Endothelial cell of umbilical vein (primary cell): ENCODE measurements around the gene DIP2C. TPM values are rescaled to one million over a fixed set of nuclear protein-coding genes. Genes with fewer than 3 reads are reported as not detected.

Experiments
- BruUV-seq: library from RNA; stranded (reverse); fragments of 400-500 nt; replicated peaks from 2 replicates; lab custom pipeline; 2021; lab: Mats Ljungman, UMichigan
- CTCF ChIA-PET: fragments of 300-600, 350-600 bp; sonication (Branson Sonifier 250); formaldehyde crosslinking; loops from one replicate; lab custom pipeline; 2021; ENCODE audit warnings: antibody characterized with exemption, inconsistent platforms; lab: Charles Lee
- POLR2A ChIA-PET: fragments of 300-600, 350-600 bp; sonication (Branson Sonifier 250); formaldehyde crosslinking; loops from one replicate; lab custom pipeline; 2021; ENCODE audit warnings: antibody characterized with exemption, inconsistent platforms; lab: Charles Lee
- DNase-seq: peaks from one replicate; pipeline ENCODE4 v3.0.0-alpha.2; 2011; ENCODE audit warnings: low read depth, low spot score
- FAIRE-seq: peaks from 2 replicates; lab custom pipeline; 2011; peaks lifted over from hg19 to GRCh38; lab: Jason Lieb, UNC
- H2AFZ ChIP-seq: 2 replicates; pipeline ENCODE4 v1.6.0; 2012; ENCODE audit warnings: low read depth, low read length, control low read depth, inconsistent platforms
- H3K27ac ChIP-seq: 2 replicates; pipeline ENCODE4 v1.5.1; 2011; ENCODE audit warnings: low read depth, mild to moderate bottlenecking, control low read depth, low read length, moderate library complexity; ENCODE audit not compliant: insufficient read depth
- H3K27me3 ChIP-seq, 2 experiments: 2 replicates each; pipeline versions ENCODE4 v1.6.0 to v1.6.1; 2011; ENCODE audit warnings: low read length in 2 of 2, mixed read lengths in 1 of 2; ENCODE audit not compliant: control insufficient read depth in 2 of 2, insufficient read depth in 2 of 2
- H3K36me3 ChIP-seq, 2 experiments: 2 replicates in 1 of 2; 3 replicates in 1 of 2; pipeline ENCODE4 v1.5.1; 2011; ENCODE audit warnings: low read length in 2 of 2, mild to moderate bottlenecking in 1 of 2, moderate library complexity in 1 of 2; ENCODE audit not compliant: control insufficient read depth in 2 of 2, insufficient read depth in 2 of 2; ENCODE audit errors: extremely low read depth in 1 of 2
- H3K4me1 ChIP-seq: 3 replicates; pipeline ENCODE4 v1.5.1; 2011; ENCODE audit warnings: mild to moderate bottlenecking, low read length; ENCODE audit not compliant: control insufficient read depth, insufficient read depth; ENCODE audit errors: extremely low read depth
- H3K4me2 ChIP-seq: 2 replicates; pipeline ENCODE4 v1.6.1; 2011; ENCODE audit warnings: low read length, control low read depth, mixed read lengths; ENCODE audit not compliant: insufficient read depth
- H3K4me3 ChIP-seq, 3 experiments: fragments of 200-600 bp in 1 of 3; sonication (generic), shearing (Covaris generic) in 1 of 3; replicated peaks in 1 of 3; 2 replicates each; pipeline ENCODE4 v1.5.1; 2011 to 2016; ENCODE audit warnings: control low read depth in 3 of 3, low read length in 3 of 3, mild to moderate bottlenecking in 2 of 3, inconsistent platforms in 1 of 3, low read depth in 1 of 3, moderate library complexity in 1 of 3; ENCODE audit not compliant: insufficient read depth in 1 of 3
- H3K79me2 ChIP-seq: 2 replicates; pipeline ENCODE4 v1.6.0; 2012; ENCODE audit warnings: low read length, inconsistent platforms; ENCODE audit not compliant: control insufficient read depth, insufficient read depth
- H3K9ac ChIP-seq: replicated peaks from 2 replicates; pipeline ENCODE3; 2011; ENCODE audit warnings: low read length, control low read depth; ENCODE audit not compliant: insufficient read depth; ENCODE audit errors: extremely low read depth
- H3K9me1 ChIP-seq: replicated peaks from 3 replicates; pipeline ENCODE4 v1.6.0; 2011; ENCODE audit warnings: mild to moderate bottlenecking, low read length; ENCODE audit not compliant: control insufficient read depth, insufficient read depth; ENCODE audit errors: extremely low read depth
- H3K9me3 ChIP-seq: replicated peaks from 2 replicates; pipeline ENCODE4 v1.5.1; 2012; ENCODE audit warnings: low read length, inconsistent platforms; ENCODE audit not compliant: control insufficient read depth, insufficient read depth
- H4K20me1 ChIP-seq: replicated peaks from 2 replicates; pipeline ENCODE3; 2011; ENCODE audit warnings: mild to moderate bottlenecking, low read length; ENCODE audit not compliant: control insufficient read depth, insufficient read depth; ENCODE audit errors: extremely low read depth
- CTCF ChIP-seq, 2 donors: IDR thresholded peaks; 1 replicate in 1 of 2; 2 replicates in 1 of 2; pipeline ENCODE4 v1.5.1; 2011; ENCODE audit warnings: low read length in 2 of 2, mild to moderate bottlenecking in 2 of 2, moderate library complexity in 2 of 2, control low read depth in 1 of 2, inconsistent platforms in 1 of 2, low read depth in 1 of 2; ENCODE audit not compliant: insufficient read depth in 1 of 2; ENCODE audit errors: extremely low read depth in 1 of 2
- EZH2 ChIP-seq: IDR thresholded peaks from 2 replicates; pipeline ENCODE4 v1.6.1; 2012; ENCODE audit warnings: borderline replicate concordance, low read depth, mild to moderate bottlenecking, moderate library complexity, low read length, inconsistent platforms; ENCODE audit not compliant: severe bottlenecking
- FOS ChIP-seq: IDR thresholded peaks from 2 replicates; pipeline ENCODE4 v1.6.1; 2011; ENCODE audit warnings: mild to moderate bottlenecking, low read length, moderate library complexity, borderline replicate concordance; ENCODE audit not compliant: insufficient read depth
- GATA2 ChIP-seq: IDR thresholded peaks from 2 replicates; pipeline ENCODE4 v1.7.0; 2011; ENCODE audit warnings: low read depth, mild to moderate bottlenecking, moderate library complexity, mixed read lengths, low read length; ENCODE audit not compliant: insufficient read length, insufficient read depth
- JUN ChIP-seq: IDR thresholded peaks from 2 replicates; pipeline ENCODE4 v1.6.1; 2011; ENCODE audit warnings: borderline replicate concordance, low read depth; ENCODE audit not compliant: insufficient read length, insufficient read depth
- MAX ChIP-seq: IDR thresholded peaks from 2 replicates; pipeline ENCODE4 v1.6.1; 2011; ENCODE audit not compliant: insufficient read depth, insufficient read length
- MYC ChIP-seq: IDR thresholded peaks from one replicate; pipeline ENCODE4 v1.6.1; 2011; ENCODE audit warnings: mild to moderate bottlenecking, low read depth, low read length
- POLR2A ChIP-seq: IDR thresholded peaks from 2 replicates; pipeline ENCODE4 v1.6.1; 2012; ENCODE audit warnings: low read depth, mild to moderate bottlenecking, control low read depth, low read length
- POLR2AphosphoS5 ChIP-seq: IDR thresholded peaks from 2 replicates; pipeline ENCODE4 v1.6.1; 2012; ENCODE audit warnings: low read depth, mild to moderate bottlenecking, control low read depth, low read length, moderate library complexity; ENCODE audit not compliant: insufficient read depth
- dilution Hi-C: fragments of 300-500 bp; cut with MboI; formaldehyde crosslinking; loops from one replicate; pipeline ENCODE4 v1.15.0; 2019; ENCODE audit warnings: low sequenced_read_pairs; ENCODE audit not compliant: extremely low pct_ligation_motif_present
- intact Hi-C: fragments of 100-400 bp; cut with micrococcal nuclease; formaldehyde crosslinking; loops from one replicate; pipeline ENCODE4 v1.10.0; 2022
- polyA plus RNA-seq, 4 experiments: library from polyadenylated mRNA; depleted of rRNA in 3 of 4; stranded (reverse) in 3 of 4; unstranded in 1 of 4; fragments of >200 nt; gene quantifications; 2 replicates each; pipeline versions ENCODE4 v1.2.1 to v1.2.3, GENCODE V29; 2011 to 2012; ENCODE audit warnings: missing spikeins in 1 of 4
- total RNA-seq: library from RNA; stranded (reverse); gene quantifications from 2 replicates; pipeline ENCODE4 v1.2.3, GENCODE V29; 2021

The DIP2C gene
- total and polyA plus RNA-seq, 2 donors (not counting 3 experiments of a cell fraction or from before 2014, with no cell fraction given) = 3.6 to 10.7 TPM

- BruUV-seq = no TSS peak
- no peak for FAIRE-seq
- intact Hi-C loops = no loop called here
Observed at GRCh38 chr10:498760-499435, 190.6 kb downstream of the DIP2C start.

More at GRCh38 chr10:498760-499435, 190.6 kb downstream of the DIP2C start:
- no peak overlapping the region for H3K27ac ChIP-seq
- dilution Hi-C loops = no loop called here
- H3K9ac ChIP-seq = no peak overlapping the region
- peaks cover 12% of the 10 kb centered on the region for H3K4me1 ChIP-seq
- no peaks in the 10 kb centered on the region for H4K20me1 ChIP-seq
- H3K4me2 ChIP-seq = no peak overlapping the region
- no peak overlapping the region for H3K4me3 ChIP-seq
- H3K27me3 ChIP-seq = peaks cover 0 to 2% of the 10 kb centered on the region in 2 experiments
- H3K79me2 ChIP-seq = no peaks in the 10 kb centered on the region
- TF ChIP-seq MAX (no peak), POLR2AphosphoS5 (no peak), POLR2A (no peak), JUN (no peak), FOS (no peak), GATA2 (no peak), CTCF (IDR thresholded peaks at IDR 0.05; ENCODE audit: extremely low read depth in 1 of 2, insufficient read depth in 1 of 2, low read depth in 1 of 2, low read length in 2 of 2) (no peak), MYC (no peak), EZH2 (no peak)
- no peaks in the 10 kb centered on the region for H3K36me3 ChIP-seq
- no peak overlapping the region for H2AFZ ChIP-seq
- no peaks in the 10 kb centered on the region for H3K9me1 ChIP-seq
- DNase-seq = no peak
- no peaks in the 10 kb centered on the region for H3K9me3 ChIP-seq
- CTCF ChIA-PET = no interaction called here
- POLR2A ChIA-PET = no interaction called here
